Heart right ventricle (tissue), 16 donors: Measurements from ENCODE around the gene ZNF341. TPM values are rescaled to one million over a fixed set of nuclear protein-coding genes. Genes with fewer than 3 reads are reported as not detected.
A peak's percentile ranks its signal among the peaks of the same experiment; 100 is the strongest.

Experiments used
- ATAC-seq, 8 donors: fragments of 200-7000 bp; cut with Tn5 transposase; one replicate each; pipeline ENCODE4 v1.9.1; 2020; ENCODE audit warnings: mild to moderate bottlenecking in 8 of 8, moderate library complexity in 8 of 8, moderate number of reproducible peaks in 1 of 8
- DNase-seq, 2 donors: peaks; one replicate each; pipeline ENCODE4 v3.0.0-alpha.2; 2020
- H3K27ac ChIP-seq, 10 donors: fragments of 200-600 bp; sonication (generic) in 2 of 10; one replicate each; pipeline versions ENCODE4 v1.5.0 to v1.8.0; 2020 to 2022; ENCODE audit warnings: mild to moderate bottlenecking in 3 of 10
- H3K27me3 ChIP-seq, 7 donors: fragments of 200-600 bp; one replicate each; pipeline ENCODE4 v1.8.0; 2021 to 2022; ENCODE audit warnings: mild to moderate bottlenecking in 2 of 7
- H3K36me3 ChIP-seq, 9 donors: fragments of 200-600 bp; sonication (generic) in 1 of 9; one replicate each; pipeline versions ENCODE4 v1.5.0 to v1.8.0; 2020 to 2022; ENCODE audit warnings: mild to moderate bottlenecking in 2 of 9
- H3K4me1 ChIP-seq, 9 donors: fragments of 200-600 bp; sonication (generic) in 1 of 9; one replicate each; pipeline versions ENCODE4 v1.5.0 to v1.8.0; 2020 to 2022; ENCODE audit warnings: mild to moderate bottlenecking in 4 of 9
- H3K4me3 ChIP-seq, 10 donors: fragments of 200-600 bp; sonication (generic) in 2 of 10; one replicate each; pipeline versions ENCODE4 v1.5.0 to v1.8.0; 2020 to 2022; ENCODE audit warnings: mild to moderate bottlenecking in 7 of 10, moderate library complexity in 2 of 10
- H3K9me3 ChIP-seq, 11 donors: fragments of 200-600 bp in 10 of 11; sonication (generic) in 2 of 11; one replicate each; pipeline versions ENCODE4 v1.5.0 to v1.8.0; 2013 to 2022; ENCODE audit warnings: mild to moderate bottlenecking in 2 of 11, control low read depth in 1 of 11, moderate library complexity in 1 of 11
- WGBS, 2 donors: extraction: QIAGEN DNeasy Blood & Tissue Kit; methylation state at CpG; one replicate each; pipeline ENCODE4 v1.1.7; 2013; ENCODE audit warnings: inconsistent platforms in 1 of 2; 5-methylcytosine and 5-hydroxymethylcytosine counted together
- intact Hi-C, 10 donors: fragments of 100-400 bp; cut with DNase I; formaldehyde crosslinking; loops; one replicate each; pipeline versions ENCODE4 v1.11.1 to v1.14.2; 2022
- polyA plus RNA-seq, 2 donors: library from polyadenylated mRNA; stranded (reverse); fragments of 200-250 nt; gene quantifications; one replicate each; pipeline ENCODE4 v1.2.3, GENCODE V29; 2013
- total RNA-seq, 10 donors: library from RNA; stranded (reverse); fragmentation: NEBNext Ultra II Directional in 3 of 10; extraction: Animal tissue kit (Norgen Biotek cat#: 25700) in 3 of 10; gene quantifications; one replicate each; pipeline versions ENCODE4 v1.2.1 to v1.2.4, GENCODE V29; 2021 to 2023
- TF ChIP-seq, protein P1 (sequence below), 9 donors: fragments of 200-600 bp; sonication (generic) in 2 of 9; IDR thresholded peaks; one replicate each; pipeline versions ENCODE4 v1.5.0 to v1.8.0; 2021 to 2022; ENCODE audit warnings: antibody characterized with exemption in 9 of 9, mild to moderate bottlenecking in 5 of 9, moderate library complexity in 1 of 9
- donor health status: Arrhythmogenic right ventricular cardiomyopathy.
- donor health status: ischemic (EF 13 %, LVEDD 7.1; RV severe dilation, severe dysfunction).
- donor health status: healthy with polysubstance abuse.
- donor health status: DM: no; HTN: yes; CAD: no.
- donor health status: DM: no; HTN: no; CAD: no.
- donor health status: ischemic (EF 25% LVEDD 6.9; RV normal size, moderate dysfunction).
- donor health status: ischemic (EF 25% LVEDD 5.7; RV mildly dilated, moderate dysfunction).
- donor health status: healthy.
- donor health status: DM: yes; HTN: yes; CAD: no.
- donor health status: Ischemic cardiomyopathy.
- donor health status: ischemic (EF 35%, LVEDD 5.7; RV mildly dilated, moderate dysfunction).
- donor health status: nonischemic (EF 11% LVEDD 7.7; RV severe dilation, severe dysfunction).
- donor health status: DM: yes; HTN: yes; CAD: no.
- donor health status: PGD.
- donor health status: ischemic (EF 29% LVEDD 5.4; RV normal size, mild dysfunction).
- donor health status: nonischemic (EF 23%, LVEDD 6.1; RV moderate dilation, normal function).

Gene ZNF341
- total and polyA plus RNA-seq, 12 donors: 0.85 to 3.7 (median 1.7) TPM

- peak overlapping the region in 8 of 10 donors; percentile 2 to 51 (median 30) for H3K27ac ChIP-seq
- intact Hi-C loops: no loop called here
- no peak overlapping the region for H3K4me3 ChIP-seq
- H3K9me3 ChIP-seq: no peaks in the 10 kb centered on the region
- 64 to 76% methylated on average over 3 of the region's 3 CpGs for WGBS, 2 donors
- peaks cover 0 to 14% (median 0%) of the 10 kb centered on the region in 9 donors for H3K36me3 ChIP-seq
- ATAC-seq: peak in 2 of 8 donors; percentile 15 to 18
- TF ChIP-seq, protein P1, sequence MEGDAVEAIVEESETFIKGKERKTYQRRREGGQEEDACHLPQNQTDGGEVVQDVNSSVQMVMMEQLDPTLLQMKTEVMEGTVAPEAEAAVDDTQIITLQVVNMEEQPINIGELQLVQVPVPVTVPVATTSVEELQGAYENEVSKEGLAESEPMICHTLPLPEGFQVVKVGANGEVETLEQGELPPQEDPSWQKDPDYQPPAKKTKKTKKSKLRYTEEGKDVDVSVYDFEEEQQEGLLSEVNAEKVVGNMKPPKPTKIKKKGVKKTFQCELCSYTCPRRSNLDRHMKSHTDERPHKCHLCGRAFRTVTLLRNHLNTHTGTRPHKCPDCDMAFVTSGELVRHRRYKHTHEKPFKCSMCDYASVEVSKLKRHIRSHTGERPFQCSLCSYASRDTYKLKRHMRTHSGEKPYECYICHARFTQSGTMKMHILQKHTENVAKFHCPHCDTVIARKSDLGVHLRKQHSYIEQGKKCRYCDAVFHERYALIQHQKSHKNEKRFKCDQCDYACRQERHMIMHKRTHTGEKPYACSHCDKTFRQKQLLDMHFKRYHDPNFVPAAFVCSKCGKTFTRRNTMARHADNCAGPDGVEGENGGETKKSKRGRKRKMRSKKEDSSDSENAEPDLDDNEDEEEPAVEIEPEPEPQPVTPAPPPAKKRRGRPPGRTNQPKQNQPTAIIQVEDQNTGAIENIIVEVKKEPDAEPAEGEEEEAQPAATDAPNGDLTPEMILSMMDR (IDR thresholded peaks at IDR 0.05): no peak
- no peaks in the 10 kb centered on the region for H3K27me3 ChIP-seq
- no peak for DNase-seq
- H3K4me1 ChIP-seq: peaks cover 26 to 100% (median 99%) of the 10 kb centered on the region in 9 donors
Measured at GRCh38 chr20:33828967-33829560, 97.3 kb downstream of the ZNF341 start.

DNA sequence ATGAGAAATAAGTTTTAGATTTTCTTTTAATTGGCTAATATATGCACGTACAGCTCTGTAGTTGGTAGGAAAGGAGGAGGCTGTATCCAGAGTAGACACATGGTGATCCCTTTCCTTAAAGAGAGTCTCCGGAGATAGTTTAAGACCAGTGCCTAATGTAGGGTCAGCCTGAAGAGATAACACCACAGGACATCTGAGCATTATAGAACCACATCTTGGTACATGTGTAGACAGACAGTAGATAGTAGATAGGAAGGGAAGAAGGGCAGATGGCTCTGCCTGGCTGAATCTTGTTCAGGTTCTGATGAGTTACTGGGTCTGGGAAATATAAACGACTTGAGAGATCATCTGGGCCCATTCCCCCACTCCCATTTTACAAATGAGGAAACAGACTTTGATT, 97.8 kb downstream of the ZNF341 start:
- ATAC-seq: no peak

GRCh38 chr20:33830371-33830770, 98.6 kb downstream of the ZNF341 start:
- H3K27me3 ChIP-seq: no peaks in the 10 kb centered on the region
- H3K4me1 ChIP-seq: peaks cover 26 to 95% (median 88%) of the 10 kb centered on the region in 9 donors
- intact Hi-C loops: no loop called here
- no peaks in the 10 kb centered on the region for H3K9me3 ChIP-seq
- DNase-seq: no peak
- WGBS, 2 donors: 34 to 41% methylated on average over 4 of the region's 4 CpGs
- ATAC-seq: peak in 3 of 8 donors; percentile 25 to 43 (median 33)
- H3K27ac ChIP-seq: peak overlapping the region in 5 of 10 donors; percentile 22 to 50 (median 38)
- no peak overlapping the region for H3K4me3 ChIP-seq
- TF ChIP-seq, protein P1 (IDR thresholded peaks at IDR 0.05): no peak
- peaks cover 0 to 17% (median 0%) of the 10 kb centered on the region in 9 donors for H3K36me3 ChIP-seq

More for the DNA sequence above, 97.8 kb downstream of the ZNF341 start:
- H3K4me1 ChIP-seq: peaks cover 26 to 100% (median 95%) of the 10 kb centered on the region in 9 donors
- no peak overlapping the region for H3K4me3 ChIP-seq
- peaks cover 0 to 16% (median 0%) of the 10 kb centered on the region in 9 donors for H3K36me3 ChIP-seq
- peak overlapping the region in 6 of 10 donors; percentile 16 to 50 (median 34) for H3K27ac ChIP-seq
- WGBS, 2 donors: 61 to 71% methylated on average over 3 of the region's 3 CpGs
- intact Hi-C loops: no loop called here
- no peak for DNase-seq
- no peaks in the 10 kb centered on the region for H3K27me3 ChIP-seq
- no peaks in the 10 kb centered on the region for H3K9me3 ChIP-seq
- TF ChIP-seq, protein P1 (IDR thresholded peaks at IDR 0.05): no peak

DNA sequence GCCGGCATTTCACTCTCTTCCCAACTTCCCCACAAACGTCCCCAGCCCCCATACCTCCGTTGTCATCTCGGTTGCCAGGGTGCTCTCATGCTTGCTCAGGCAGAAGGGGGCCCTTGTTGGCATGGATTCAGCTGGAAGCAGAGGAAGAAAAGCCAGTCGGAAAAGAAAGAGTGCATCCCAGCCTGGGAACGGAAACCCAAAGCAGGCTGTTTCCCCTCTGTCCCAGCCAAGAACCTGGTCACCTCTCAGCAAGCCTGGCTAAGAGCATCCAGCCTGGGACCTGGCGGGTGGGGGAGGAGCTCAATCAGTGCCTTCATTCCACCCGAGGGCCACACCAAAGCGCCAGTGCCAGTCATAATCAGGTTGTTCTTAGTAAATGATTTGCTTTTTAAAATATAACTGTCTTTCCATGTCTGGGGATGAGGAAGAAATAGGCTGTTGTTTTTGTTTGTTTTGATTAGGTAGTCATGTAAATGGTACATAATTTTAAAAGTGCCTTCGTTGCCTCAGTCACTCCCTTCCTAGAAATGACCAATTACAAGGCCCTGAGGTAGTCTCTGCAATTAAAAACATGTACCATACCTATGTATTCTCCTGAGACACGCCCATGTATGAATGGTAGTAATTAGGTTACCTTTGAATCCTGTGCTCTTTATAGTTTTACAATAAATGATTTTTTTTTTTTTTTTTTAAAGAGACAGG, 100.5 kb downstream of the ZNF341 start:
- Histone ChIP-seq H3K36me3 (peaks cover 0 to 17% (median 0%) of the 10 kb centered on the region in 9 donors), H3K9me3 (no peaks in the 10 kb centered on the region), H3K4me3 (peak overlapping the region in 2 of 10 donors; percentile 5 to 10), H3K27ac (peak overlapping the region in 5 of 10 donors; percentile 17 to 67 (median 37)), H3K27me3 (no peaks in the 10 kb centered on the region), H3K4me1 (peaks cover 29 to 94% (median 85%) of the 10 kb centered on the region in 9 donors)
- intact Hi-C loops: no loop called here
- DNase-seq (peak in 1 of 2 donors; percentile 29), ATAC-seq (peak; percentile 36 to 64 (median 44))
- TF ChIP-seq, protein P1 (IDR thresholded peaks at IDR 0.05): no peak
- WGBS, 2 donors: 22 to 27% methylated on average over 11 of the region's 11 CpGs
